GM21619 (cell line): ENCODE results near the gene TRIM14.
"Not testable (repeated sequence)": the region's sequence is repeated elsewhere in the genome, so short reads cannot be mapped to it uniquely, and the experiment has no call there.

Source experiments
- ATAC-seq: cut with Tn5 transposase; IDR thresholded peaks from one replicate; pipeline ENCODE4 v1.9.1; 2021; ENCODE audit not compliant: unreplicated experiment

The TRIM14 gene

DNA sequence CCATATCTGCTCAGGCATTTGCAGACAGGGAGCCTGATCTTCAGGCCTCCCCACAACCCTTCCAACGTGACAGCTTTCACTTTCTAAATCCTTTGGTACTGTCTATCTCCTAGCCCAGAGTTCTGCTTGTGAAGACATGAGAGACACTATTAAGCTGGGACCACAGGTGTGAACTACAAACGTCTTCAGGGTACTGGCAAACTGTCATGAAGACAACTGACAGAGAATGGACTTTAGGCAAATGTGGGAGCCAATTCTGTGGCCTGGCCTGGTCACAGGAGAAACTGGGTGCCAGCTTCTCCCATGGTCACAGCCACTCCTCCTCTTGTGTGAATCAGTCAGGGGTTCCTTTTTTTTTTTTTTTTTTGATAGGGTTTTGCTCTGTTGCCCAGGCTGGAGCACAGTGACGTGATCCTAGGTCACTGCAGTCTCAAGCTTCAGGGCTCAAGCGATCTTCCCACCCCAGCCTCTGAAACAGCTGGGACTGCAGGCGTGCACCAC is 10.4 kb downstream of the TRIM14 start:
- ATAC-seq = peak; percentile 69

DNA sequence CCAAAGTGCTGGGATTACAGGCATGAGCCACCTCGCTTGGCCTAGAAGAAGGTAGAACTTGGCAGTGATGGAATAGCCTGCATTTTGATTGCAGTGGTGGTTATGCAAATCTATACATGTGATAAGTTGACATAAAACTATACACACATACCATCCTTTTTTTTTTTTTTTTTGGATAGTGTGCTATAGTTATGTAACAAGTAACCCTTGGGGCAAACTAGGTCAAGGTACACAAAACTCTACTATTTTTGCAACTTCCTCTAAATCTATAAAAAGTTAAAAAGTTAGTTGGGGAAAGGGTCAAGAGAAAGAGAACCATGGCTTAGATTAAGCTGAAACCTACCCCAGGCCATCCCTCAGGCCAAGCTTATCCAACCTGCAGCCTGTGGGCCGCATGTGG is 11.1 kb downstream of the TRIM14 start:
- ATAC-seq = no peak

- ATAC-seq = no peak
Observed at GRCh38 chr9:98105006-98105405, 14.0 kb downstream of the TRIM14 start.

GRCh38 chr9:98104445-98104881 is 14.6 kb downstream of the TRIM14 start:
- no peak for ATAC-seq

DNA sequence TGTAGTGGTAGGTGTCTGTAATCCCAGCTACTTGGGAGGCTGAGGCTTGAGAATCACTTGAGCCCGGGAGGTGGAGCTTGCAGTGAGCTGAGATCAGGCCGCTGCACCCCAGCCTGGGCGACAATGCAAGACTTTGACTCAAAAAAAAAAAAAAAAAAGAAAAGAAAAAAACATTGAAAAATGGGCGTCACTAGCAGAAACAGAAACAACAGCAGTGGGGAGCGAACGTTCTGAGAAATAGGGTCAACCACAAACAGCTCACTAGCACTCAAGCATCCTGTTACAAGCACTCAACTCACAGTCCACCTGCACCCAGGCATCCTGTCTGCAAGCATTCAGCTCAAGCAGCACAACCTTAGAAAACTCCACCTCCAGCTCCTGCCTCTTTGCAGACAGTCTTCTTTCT is 17.2 kb downstream of the TRIM14 start:
- ATAC-seq = peak; percentile 99

GRCh38 chr9:98101416-98101815 is 17.6 kb downstream of the TRIM14 start:
- no peak for ATAC-seq

DNA sequence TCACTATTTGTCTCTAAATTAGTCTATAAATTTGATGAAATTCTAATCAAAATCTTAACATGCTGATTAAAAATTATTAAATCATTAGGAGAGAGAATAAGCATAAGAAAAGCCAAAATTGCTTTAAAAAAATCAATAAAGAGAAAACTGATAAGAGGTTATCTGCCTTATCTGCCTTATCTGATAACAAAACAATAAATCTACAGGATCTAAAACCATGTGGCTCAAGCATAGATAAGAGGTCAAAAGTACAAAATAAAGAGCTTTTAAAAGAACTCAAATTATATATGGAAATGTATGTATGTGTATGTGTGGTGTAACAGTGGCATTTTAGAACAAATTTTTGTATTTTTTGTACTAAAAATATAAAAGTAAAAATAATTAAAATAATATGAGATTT is 18.6 kb downstream of the TRIM14 start:
- ATAC-seq = no peak

- ATAC-seq = no peak
Observed at GRCh38 chr9:98099898-98100297, 19.1 kb downstream of the TRIM14 start.

- ATAC-seq = no peak
Observed at GRCh38 chr9:98099346-98099745, 19.7 kb downstream of the TRIM14 start.

DNA sequence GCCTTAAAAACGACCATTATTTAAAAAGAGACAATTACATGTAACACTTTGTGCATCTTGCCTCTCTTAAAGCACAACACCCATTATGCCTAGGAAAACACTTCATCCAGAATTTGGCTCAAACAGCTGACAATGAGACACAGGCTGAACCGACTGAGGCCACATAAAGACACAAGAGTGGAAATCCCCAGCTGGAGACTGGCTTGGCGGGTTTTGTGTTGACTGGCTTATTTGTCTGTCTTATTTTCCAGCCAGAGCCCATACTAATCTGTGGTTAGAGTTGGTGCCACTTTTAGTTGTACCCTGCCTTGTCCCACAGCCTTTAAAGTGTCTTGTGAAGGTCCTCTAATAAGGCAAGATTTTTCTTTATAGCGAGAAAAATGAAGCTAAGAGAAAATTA is 21.2 kb downstream of the TRIM14 start:
- ATAC-seq = no peak

GRCh38 chr9:98096091-98096490 is 22.9 kb downstream of the TRIM14 start:
- no peak for ATAC-seq

GRCh38 chr9:98095401-98095800 is 23.6 kb downstream of the TRIM14 start:
- ATAC-seq = no peak

DNA sequence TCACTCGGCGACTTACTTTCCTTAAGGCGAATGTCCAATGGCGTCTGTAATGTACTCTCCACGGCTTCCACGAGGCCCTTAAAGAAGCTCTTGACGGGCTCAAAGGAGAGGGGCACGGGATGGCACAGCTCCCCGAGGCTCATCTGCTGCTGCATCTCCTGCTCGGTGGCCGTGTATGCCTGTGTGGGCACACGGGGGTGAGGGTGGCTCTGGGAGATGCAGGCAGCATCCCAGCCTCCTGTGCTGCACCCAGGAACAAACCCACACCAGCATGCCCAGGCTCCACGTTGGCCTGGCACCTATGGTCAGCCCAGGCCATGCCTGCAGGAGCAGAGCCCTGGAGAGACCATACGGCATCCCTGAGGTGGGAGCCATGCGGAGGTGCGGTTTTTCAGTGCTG is 24.2 kb downstream of the TRIM14 start:
- ATAC-seq = no peak

- no peak for ATAC-seq
Observed at GRCh38 chr9:98094316-98094715, 24.7 kb downstream of the TRIM14 start.

- ATAC-seq = no peak
Observed at GRCh38 chr9:98092613-98092931, 26.4 kb downstream of the TRIM14 start.

DNA sequence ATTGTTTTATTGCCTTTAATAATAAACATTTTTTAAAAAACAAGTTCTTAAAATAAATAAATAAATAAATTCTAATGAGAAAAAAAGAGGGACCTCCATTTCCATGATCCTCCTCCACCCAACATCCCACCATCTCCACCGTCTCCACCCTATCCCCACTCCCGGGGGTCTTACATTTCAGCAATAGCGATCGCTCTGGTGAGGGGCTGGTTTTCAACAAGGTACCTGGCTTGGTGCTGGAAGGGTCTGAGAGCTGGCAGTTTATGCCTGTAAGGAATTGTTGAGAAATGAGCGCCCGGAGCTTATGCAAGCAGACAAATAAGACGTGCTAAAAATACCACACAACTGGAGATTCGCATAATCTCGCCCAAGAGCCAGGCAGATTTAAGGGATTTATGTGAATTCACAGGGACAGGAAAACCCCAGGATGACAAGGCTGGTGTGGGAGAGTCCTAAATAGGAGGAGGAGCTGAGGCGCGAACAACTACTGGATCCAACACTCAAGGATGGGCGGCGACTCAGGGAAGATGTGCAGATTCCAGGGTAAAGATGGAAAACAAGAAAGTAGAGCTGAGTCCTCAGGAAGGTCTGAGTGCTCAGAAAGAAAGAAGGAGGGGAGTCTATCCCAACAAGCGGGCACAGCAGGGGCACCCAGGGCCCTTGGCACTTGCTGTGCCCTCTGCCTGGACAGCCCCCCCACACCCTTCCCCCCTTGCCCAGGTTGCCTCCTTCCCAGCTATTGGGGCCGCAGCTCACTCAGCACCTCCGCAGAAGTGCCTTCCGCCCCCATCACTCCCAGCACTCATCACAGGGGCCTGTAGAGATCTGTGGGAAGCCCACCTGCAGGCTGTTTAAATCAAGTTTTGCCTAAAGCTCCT is 27.0 kb downstream of the TRIM14 start:
- no peak for ATAC-seq

DNA sequence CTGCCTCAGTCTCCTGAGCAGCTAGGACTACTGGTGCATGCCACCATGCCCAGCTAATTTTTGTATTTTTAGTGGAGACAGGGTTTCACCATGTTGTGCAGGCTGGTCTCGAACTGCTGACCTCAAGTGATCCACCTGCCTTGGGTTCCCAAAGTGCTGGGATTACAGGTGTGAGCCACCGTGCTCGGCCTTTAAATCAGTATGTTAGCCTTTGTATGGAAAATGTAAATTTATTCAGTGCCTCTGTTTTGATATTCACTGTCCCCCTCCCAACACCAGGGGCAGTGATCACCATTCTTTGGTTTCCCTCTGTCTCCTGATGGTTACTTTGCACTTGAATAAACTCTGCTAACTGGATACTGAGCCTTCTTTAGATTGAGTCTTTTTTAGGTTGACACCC is 28.3 kb downstream of the TRIM14 start:
- not testable (repeated sequence) for ATAC-seq

- ATAC-seq = no peak
Observed at GRCh38 chr9:98087420-98088354, 31.3 kb downstream of the TRIM14 start.

DNA sequence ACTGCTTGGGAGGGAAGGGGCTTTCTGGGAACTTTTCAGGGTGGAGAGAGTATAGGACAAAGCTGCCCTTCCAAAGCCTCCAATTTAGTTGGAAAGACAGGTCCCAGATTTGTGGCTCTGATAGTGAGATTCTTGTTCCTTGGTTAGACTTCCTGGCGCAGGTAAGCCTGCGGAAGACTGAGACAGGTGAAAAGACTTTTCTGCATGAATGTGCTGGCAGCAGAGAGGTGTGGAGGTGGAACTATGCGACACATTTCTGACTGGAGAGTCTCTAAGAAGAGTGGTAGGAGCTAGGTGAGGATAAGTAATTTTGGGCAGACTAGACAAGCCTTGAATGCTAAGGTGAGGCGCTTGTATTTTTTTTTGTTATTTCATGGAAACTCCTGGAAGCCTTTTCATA is 32.6 kb downstream of the TRIM14 start:
- no peak for ATAC-seq

GRCh38 chr9:98085944-98086343 is 33.1 kb downstream of the TRIM14 start:
- no peak for ATAC-seq

DNA sequence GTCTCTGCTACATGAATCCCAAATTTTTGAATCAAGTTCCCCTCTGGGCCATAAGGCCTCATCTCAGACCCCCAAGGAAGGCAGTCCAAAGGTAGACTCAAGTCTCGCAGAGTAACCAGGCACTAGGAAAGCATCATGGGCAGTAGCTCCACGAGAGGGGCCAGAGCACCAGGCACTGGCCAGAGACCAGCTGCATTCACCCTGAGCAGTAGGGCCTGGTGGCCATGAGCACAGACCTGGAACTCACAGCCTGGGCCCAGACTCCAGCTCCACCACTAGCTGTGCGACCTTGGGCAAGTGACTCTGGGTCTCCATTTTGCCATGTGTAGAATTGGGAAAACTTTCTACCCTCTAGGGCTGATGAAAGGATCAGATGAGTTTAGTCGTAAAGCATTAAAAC is 34.0 kb downstream of the TRIM14 start:
- no peak for ATAC-seq

DNA sequence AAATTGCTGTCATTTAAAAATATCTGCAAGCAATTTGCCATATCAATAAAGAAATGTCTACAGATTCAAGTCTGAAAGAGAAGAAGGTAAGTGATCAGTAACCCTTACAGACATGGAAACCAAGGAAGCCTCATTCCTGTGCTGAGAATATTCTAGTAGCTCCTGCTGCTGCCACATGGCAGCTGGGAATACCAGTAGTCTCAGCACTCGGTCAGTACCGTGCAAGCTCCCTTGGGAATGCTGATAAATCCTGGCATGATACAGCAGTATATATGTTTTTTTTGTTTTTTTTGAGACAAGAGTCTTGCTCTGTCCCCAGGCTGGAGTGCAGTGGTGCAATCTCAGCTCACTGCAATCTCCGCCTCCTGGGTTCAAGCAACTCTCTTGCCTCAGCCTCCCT is 34.6 kb downstream of the TRIM14 start:
- no peak for ATAC-seq
